Ramos (cell line): ENCODE results near the gene PLA2G2F.

Experiments
- in situ Hi-C: fragments of 300-500 bp; cut with MboI; formaldehyde crosslinking; loops from one replicate; pipeline ENCODE4 v1.14.3; 2022; ENCODE audit warnings: low sequenced_read_pairs; ENCODE audit not compliant: unreplicated experiment

PLA2G2F gene

DNA sequence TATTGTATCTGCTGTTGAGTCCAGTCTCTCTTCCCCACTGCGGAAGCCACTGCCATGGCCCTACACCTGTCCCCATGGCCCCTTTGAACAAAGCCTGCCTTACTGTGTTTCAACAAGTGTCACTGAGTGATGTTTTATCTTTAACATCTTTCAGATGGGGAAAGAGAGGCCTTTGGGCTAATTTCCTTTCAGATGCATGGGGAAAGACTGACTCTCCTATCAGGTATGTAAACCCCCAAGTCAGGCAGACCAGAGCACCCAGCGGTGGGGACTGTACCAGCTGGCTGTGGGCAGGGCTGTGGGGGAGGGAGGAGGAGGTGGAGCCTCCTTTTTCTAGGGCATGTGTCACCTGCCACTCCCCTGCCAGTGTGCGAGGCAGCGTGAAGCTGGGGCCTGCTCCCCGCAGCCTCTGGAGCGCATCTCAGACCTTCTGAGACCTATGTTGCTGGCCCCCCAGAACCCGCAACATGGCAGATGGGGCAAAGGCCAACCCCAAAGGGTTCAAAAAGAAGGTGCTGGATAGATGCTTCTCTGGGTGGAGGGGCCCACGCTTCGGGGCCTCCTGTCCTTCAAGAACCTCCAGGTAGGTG, at the start of gene PLA2G2F:
PLA2G2F (plus strand) TSS at position 363 of the 590 bp plus-strand sequence; CDS start at position 468, 105 bp downstream.
- in situ Hi-C loops = no loop called here

GRCh38 chr1:20089328-20090077, 49.6 kb upstream of the PLA2G2F start:
- in situ Hi-C loops = no loop called here

- in situ Hi-C loops = no loop called here
Observed at GRCh38 chr1:20090119-20090518, 49.0 kb upstream of the PLA2G2F start.

GRCh38 chr1:20090641-20091040, 48.5 kb upstream of the PLA2G2F start:
- in situ Hi-C loops = no loop called here

DNA sequence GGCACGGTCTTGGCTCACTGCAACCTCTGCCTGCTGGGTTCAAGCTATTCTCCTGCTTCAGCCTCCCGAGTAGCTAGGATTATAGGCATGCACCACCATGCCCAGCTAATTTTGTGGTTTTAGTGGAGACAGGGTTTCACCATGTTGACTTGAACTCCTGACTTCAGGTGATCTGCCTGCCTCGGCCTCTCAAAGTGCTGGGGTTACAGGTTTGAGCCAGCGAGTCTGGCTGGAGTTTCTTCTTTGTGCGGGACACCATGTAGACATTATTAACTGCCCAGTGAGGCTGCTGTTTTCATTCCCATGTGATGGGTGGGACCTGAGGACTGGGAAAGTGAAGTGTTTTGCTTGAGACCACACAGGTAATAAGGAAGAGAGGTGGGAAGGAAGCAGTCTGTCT, 45.8 kb upstream of the PLA2G2F start:
- in situ Hi-C loops = no loop called here

DNA sequence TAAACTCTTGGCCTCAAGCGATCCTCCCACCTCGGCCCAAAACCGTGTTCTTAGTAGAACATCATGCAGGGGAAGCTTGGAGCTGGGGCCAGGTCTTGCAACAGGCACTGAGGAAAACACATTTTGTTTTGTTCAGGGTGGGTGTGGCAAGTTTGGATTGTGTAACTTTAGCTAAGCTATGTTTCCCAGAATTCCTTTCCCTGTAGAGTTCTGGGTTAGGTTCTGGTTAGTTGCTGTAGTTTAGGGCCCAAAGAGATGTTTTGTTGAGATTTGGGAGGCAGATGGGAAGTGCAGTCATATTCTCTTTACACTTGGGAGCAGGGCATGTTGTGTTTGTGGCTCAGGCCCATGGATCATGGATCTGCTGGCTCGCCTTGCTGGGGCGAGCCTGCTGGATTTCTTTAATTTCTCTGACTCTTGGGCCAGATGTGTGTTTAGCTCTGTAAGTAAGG, 45.2 kb upstream of the PLA2G2F start:
- in situ Hi-C loops = no loop called here

DNA sequence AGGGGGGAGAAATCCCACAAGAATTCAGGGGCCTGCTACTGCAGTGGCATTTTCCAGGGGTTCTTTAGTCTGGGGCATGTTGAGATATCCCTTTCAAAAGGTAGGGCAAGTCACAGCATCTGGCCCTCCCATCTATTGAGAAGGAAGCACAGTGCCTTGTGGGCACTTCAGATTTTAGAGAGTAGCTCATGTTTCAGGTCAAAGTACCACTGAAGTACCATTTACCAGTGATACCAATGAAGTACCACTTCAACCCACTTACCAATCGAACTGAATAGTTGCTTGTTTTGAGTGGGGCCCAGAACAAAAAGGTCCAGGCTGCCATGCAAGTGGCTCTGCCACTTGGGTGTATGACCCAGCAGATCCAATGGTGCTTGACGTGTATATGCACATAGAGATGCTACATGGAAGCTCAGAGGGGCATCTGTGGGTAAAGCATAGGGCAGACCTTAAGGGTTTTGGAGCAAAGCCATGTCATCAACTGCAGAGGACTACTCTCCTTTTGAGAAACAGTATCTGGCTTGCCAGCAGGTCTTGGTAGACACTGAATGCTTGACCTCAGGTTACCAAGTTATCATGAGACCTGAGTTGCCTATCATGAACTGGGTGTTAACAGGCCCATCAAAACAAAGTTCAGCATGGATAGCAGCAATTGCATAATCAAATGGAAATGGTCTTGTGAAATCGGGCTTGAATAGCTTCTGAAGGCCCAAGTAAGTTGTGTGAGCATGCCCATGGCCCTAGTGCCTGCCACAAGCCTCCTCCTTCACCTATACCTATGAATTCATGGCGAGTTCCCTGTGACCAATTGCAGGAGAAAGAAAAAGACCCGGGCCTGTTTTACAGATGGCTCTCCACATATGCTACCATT, 43.3 kb upstream of the PLA2G2F start:
- in situ Hi-C loops = no loop called here

GRCh38 chr1:20096840-20097447, 42.2 kb upstream of the PLA2G2F start:
- in situ Hi-C loops = no loop called here

DNA sequence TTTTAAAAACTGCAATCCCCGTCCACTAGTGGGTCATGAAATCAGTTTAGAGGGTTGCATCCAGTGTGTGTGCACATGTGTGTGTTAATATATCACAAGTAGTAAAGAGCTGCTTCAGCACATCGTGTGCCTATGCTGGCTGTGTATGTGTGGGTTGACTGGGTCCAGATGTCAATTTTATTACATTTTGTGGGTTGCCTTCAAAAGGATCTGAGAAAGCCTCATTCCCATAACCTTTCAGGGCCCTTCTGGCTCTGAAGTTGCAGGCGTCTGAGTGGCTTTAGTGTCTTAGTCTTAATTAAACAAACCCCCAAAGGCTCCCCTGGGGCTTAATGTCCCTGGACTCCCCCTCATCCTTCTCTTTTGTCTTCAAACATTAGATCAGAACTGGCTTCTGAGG, 39.6 kb upstream of the PLA2G2F start:
- in situ Hi-C loops = no loop called here

DNA sequence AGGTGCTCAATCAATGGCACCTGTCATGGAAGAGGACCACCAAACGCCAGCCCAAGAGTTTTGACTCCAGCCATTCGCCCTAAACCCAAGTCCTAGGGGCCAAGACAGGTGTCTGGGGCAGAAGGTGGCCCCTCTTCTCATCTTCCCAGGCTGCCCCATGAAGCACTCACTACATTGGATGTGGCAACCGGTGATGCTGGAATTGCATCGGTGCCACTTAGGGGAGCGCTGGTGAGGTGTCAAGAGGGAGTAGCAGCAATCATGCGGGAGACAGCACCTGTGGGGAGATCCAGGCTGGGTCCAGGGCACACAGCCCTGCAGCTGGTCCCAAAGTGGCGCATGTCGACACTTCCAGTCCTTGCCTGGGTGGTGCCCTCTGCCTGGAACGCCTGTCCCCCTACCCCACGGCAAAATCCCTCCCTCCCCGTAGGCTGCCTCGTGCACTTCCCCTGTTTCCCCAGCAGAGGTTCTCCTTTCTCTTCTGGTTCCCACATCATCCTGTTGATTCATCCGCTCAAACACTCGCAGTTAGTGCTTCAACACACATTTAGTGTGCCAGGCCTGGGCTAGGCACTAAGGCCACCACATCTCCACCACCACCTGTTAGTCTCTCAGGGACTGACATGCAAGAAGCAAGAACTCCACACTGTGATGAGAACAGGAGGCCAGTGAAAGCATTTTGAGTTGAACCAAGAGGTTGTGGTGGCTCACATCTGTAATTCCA, 38.3 kb upstream of the PLA2G2F start:
- in situ Hi-C loops = no loop called here

- in situ Hi-C loops = no loop called here
Observed at GRCh38 chr1:20102875-20103274, 36.2 kb upstream of the PLA2G2F start.

GRCh38 chr1:20105856-20106255, 33.3 kb upstream of the PLA2G2F start:
- in situ Hi-C loops = no loop called here

DNA sequence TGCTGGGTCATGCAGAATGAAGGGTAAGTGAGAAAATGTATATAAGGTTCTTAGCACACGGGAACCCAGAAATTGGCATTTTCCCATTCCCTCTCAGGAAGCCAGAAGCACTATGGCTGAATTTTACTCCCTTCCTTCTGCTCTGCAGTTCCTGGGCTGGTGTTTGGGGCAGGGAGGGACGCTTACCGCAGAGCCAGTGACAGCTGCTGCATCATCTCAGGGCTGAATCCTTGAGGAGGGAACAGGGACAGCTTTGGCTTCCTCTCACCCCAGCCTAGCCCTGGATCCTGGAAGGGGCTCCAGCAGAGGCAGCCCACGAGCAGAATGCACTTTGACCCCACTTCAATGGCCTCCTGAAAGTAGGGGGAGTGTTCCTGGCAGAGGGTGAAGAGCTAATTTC, 31.8 kb upstream of the PLA2G2F start:
- in situ Hi-C loops = no loop called here

DNA sequence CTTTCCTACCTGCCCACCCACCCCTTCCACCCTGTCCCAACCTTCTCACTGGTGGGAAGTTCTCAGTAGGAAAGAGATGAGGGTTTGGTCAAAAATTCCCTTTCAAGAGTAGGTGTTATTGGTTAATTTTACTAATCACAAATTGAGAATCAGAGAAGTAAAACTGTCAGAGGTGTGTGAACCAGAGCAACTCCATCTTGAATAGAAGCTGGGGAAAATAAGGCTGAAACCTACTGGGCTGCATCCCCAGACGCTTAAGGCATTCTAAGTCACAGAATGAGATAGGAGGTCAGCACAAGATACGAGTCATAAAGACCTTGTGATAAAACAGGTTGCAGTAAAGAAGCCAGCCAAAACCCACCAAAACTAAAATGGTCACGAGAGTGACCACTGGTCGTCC, 31.3 kb upstream of the PLA2G2F start:
- in situ Hi-C loops = no loop called here

DNA sequence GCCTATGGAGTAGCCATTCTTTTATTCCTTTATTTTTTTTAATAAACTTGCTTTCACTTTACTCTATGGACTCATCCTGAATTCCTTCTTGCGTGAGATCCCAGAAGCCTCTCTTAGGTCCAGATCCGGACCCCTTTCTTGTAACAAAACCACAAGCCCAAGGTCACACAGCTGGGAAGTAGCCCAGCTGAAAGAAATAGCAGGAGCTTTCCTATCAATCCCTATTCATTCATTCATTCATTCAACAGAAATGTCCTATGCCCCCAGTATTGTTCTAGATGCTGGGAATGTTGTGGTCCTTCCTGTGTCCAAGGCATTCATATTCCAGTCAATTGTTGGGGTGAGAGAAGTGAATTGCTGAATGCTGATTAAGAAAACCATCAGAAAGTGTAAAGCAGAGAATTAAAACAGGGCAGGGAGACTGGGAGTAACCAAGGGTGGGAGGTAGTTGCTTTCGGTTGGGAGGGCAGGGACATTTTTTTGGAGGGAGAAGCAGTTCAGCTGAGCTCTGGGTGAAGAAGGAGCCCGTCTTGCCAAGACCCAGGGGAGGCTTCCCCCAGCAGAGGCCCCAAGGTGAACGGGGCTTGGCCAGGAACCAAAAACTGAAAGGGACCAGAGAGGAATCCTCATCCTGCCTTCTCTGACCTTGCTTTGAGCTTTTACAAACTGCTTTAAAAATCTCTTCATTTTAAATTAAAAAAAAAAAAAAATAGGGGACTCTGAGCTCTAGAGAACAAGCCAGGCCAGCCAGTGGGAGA, 30.6 kb upstream of the PLA2G2F start:
- in situ Hi-C loops = no loop called here

- in situ Hi-C loops = no loop called here
Observed at GRCh38 chr1:20109223-20109856, 29.8 kb upstream of the PLA2G2F start.

- in situ Hi-C loops = no loop called here
Observed at GRCh38 chr1:20110679-20111078, 28.4 kb upstream of the PLA2G2F start.

- in situ Hi-C loops = no loop called here
Observed at GRCh38 chr1:20111452-20111851, 27.7 kb upstream of the PLA2G2F start.
